ENCODE measurements around the gene QSOX2. TPM values are rescaled to one million over a fixed set of nuclear protein-coding genes. Genes with fewer than 3 reads are reported as not detected.
A peak's percentile ranks its signal among the peaks of the same experiment; 100 is the strongest.

QSOX2 gene
- total RNA-seq, 2 donors from 2014 or later: 4.9 to 12.0 TPM

DNA sequence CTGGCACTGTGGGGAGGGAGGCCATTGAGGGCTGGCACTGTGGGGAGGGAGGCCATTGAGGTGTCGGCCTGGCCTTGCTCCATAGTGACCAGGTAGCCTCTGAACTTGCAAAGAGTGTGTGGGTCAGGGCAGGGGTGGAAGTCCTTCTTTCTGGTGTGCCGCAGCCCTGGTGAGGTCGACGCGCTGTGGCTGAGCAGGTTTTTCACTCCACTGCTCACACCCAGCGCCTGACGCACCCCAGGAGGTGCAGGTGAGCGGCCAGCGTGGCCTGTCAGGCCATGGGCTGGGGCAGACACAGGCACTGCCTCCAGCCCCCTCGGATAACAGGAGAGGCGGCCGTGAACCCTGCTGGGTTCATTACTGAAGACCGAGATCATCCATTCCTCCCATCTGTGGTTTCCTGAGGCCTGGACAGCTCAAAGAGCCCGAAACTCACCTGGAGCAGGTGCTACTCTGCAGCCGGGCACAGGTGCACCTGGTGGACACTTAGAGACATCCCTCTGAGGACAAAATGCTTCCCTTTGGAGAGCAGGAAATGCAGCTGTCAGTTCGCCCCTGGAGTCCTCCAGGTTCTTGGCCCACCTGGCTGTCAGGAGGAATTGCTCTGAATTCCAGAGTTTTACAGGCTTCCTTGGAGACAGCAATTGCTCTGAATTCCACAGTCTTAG lies 73.1 kb downstream of the QSOX2 start:
- intact Hi-C loops (cut with DNase I): loop anchor here (10.0 kb wide), 1 partner anchor 112 kb away; no protein-coding TSS in a partner anchor
- Histone ChIP-seq H3K9ac (ENCODE audit: low read depth in 2 of 2, low read length in 2 of 2) (no peak overlapping the region), H3K27ac (no peak overlapping the region), H3K9me3 (no peaks in the 10 kb centered on the region), H3K36me3 (no peaks in the 10 kb centered on the region), H3K27me3 (no peaks in the 10 kb centered on the region), H3K4me1 (no peaks in the 10 kb centered on the region), H3K4me3 (no peak overlapping the region)
- DNase-seq: no peak
- TF ChIP-seq CTCF (IDR thresholded peaks at IDR 0.05): no peak

GRCh38 chr9:136171801-136172411 lies 73.7 kb downstream of the QSOX2 start:
- Histone ChIP-seq H3K36me3 (no peaks in the 10 kb centered on the region), H3K27me3 (no peaks in the 10 kb centered on the region), H3K4me3 (no peak overlapping the region), H3K27ac (no peak overlapping the region), H3K9me3 (no peaks in the 10 kb centered on the region), H3K4me1 (no peaks in the 10 kb centered on the region), H3K9ac (ENCODE audit: low read depth in 2 of 2, low read length in 2 of 2) (no peak overlapping the region)
- DNase-seq: no peak
- intact Hi-C loops (cut with DNase I): loop anchor here (10.0 kb wide), 1 partner anchor 113 kb away; no protein-coding TSS in a partner anchor
- TF ChIP-seq CTCF (IDR thresholded peaks at IDR 0.05): no peak

DNA sequence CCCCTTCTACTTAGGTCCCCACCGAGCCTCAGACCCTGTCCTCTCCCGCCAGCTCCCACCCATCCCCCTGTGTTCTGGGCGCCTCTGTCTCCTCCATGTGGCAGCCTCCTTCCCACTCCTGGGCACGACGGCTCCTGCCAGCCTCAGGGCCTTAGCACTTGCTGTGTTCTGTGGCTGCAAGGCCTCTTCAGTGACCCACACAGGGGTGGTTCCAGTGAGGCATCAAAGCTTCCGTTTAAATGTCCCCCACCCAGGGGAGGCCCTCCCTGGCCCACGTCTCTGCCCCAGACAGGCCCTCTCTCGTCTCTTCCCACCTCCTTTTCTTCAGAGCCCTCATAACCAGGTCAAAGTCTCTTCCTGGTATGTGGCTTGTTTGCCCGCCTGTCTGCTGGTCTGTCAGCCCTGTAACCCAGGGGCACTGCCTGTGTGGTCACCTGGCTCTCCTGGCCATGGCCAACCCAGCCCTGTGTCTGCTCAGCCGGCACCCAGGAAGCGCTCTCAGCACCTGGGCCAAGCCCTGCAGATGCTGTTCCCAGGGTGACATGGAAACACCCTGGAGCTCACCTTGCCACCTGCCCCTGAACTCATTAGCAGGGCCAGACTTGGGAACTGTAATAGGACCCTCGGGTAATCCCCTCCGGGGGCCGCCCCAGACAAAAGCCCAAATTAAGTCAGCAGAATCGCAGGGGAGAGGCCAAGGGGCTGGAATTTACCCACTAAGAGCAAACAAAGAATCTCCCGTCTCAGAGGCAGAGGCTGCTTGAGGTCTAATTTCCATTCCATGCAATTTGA lies 74.4 kb downstream of the QSOX2 start:
- Histone ChIP-seq H3K9me3 (no peaks in the 10 kb centered on the region), H3K4me1 (no peaks in the 10 kb centered on the region), H3K4me3 (no peak overlapping the region), H3K36me3 (no peaks in the 10 kb centered on the region), H3K27ac (no peak overlapping the region), H3K27me3 (no peaks in the 10 kb centered on the region), H3K9ac (ENCODE audit: low read depth in 2 of 2, low read length in 2 of 2) (no peak overlapping the region)
- intact Hi-C loops (cut with DNase I): loop anchor here (10.0 kb wide), 1 partner anchor 114 kb away; no protein-coding TSS in a partner anchor
- no peak for TF ChIP-seq CTCF (IDR thresholded peaks at IDR 0.05)
- no peak for DNase-seq

GRCh38 chr9:136170006-136170901 lies 75.4 kb downstream of the QSOX2 start:
- H3K27me3 ChIP-seq: no peaks in the 10 kb centered on the region
- H3K27ac ChIP-seq: no peak overlapping the region

More at GRCh38 chr9:136170006-136170901, 75.4 kb downstream of the QSOX2 start:
- no peaks in the 10 kb centered on the region for H3K4me1 ChIP-seq
- DNase-seq: peak; percentile 33
- H3K4me3 ChIP-seq: no peak overlapping the region
- no peak overlapping the region for H3K9ac ChIP-seq (ENCODE audit: low read depth in 2 of 2, low read length in 2 of 2)
- H3K36me3 ChIP-seq: no peaks in the 10 kb centered on the region
- peak; percentile 66 for TF ChIP-seq CTCF (IDR thresholded peaks at IDR 0.05)
- intact Hi-C loops (cut with DNase I): loop anchor here (10.0 kb wide), 1 partner anchor 115 kb away; no protein-coding TSS in a partner anchor
- no peaks in the 10 kb centered on the region for H3K9me3 ChIP-seq

Measured in colonic mucosa (tissue), 4 donors.